HL-60 (cell line): Measurements from ENCODE around the gene CDHR3.

Experiments used
- DNase-seq, 2 experiments: peaks; one replicate each; pipeline ENCODE4 v3.0.0-alpha.2; 2010 to 2020; ENCODE audit warnings: low read depth in 1 of 2, low spot score in 1 of 2
- H3K27ac ChIP-seq: fragments of 250-450 bp; sonication (Bioruptor Pico); replicated peaks from 2 replicates; pipeline ENCODE4 v1.5.1; 2020; ENCODE audit warnings: mild to moderate bottlenecking, moderate library complexity
- H3K27me3 ChIP-seq: fragments of 250-450 bp; sonication (Bioruptor Pico); 2 replicates; pipeline ENCODE4 v1.5.1; 2021; ENCODE audit warnings: mild to moderate bottlenecking, moderate library complexity; ENCODE audit not compliant: insufficient read depth, poor library complexity, severe bottlenecking
- H3K4me3 ChIP-seq: replicated peaks from 2 replicates; pipeline ENCODE4 v1.5.1; 2011; ENCODE audit warnings: mild to moderate bottlenecking, control low read depth, low read length; ENCODE audit not compliant: insufficient read depth
- CTCF ChIP-seq: IDR thresholded peaks from one replicate; pipeline ENCODE4 v1.5.1; 2011; ENCODE audit warnings: low read length, control low read depth, inconsistent platforms; ENCODE audit not compliant: insufficient read depth
- GABPA ChIP-seq: IDR thresholded peaks from 2 replicates; pipeline ENCODE4 v1.6.1; 2012; ENCODE audit warnings: low read depth
- POLR2AphosphoS5 ChIP-seq: IDR thresholded peaks from 2 replicates; pipeline ENCODE4 v1.6.1; 2012; ENCODE audit warnings: low read depth
- REST ChIP-seq: IDR thresholded peaks from 2 replicates; pipeline ENCODE4 v1.6.1; 2012; ENCODE audit warnings: low read depth; ENCODE audit not compliant: insufficient replicate concordance
- SPI1 ChIP-seq: IDR thresholded peaks from 2 replicates; pipeline ENCODE4 v1.6.1; 2012; ENCODE audit warnings: low read depth, mild to moderate bottlenecking, borderline replicate concordance

Gene CDHR3

GRCh38 chr7:106068986-106069385 lies 105.9 kb downstream of the CDHR3 start:
- no peak overlapping the region for H3K4me3 ChIP-seq
- DNase-seq = no peak
- H3K27ac ChIP-seq = no peak overlapping the region
- no peak for TF ChIP-seq CTCF
- TF ChIP-seq REST = no peak
- H3K27me3 ChIP-seq = no peaks in the 10 kb centered on the region

- no peak for DNase-seq
- Histone ChIP-seq H3K27ac (no peak overlapping the region), H3K4me3 (no peak overlapping the region)
Observed at GRCh38 chr7:106069471-106070200, 106.6 kb downstream of the CDHR3 start.

GRCh38 chr7:106070201-106070551 lies 107.1 kb downstream of the CDHR3 start:
- H3K27ac ChIP-seq = no peak overlapping the region

More at GRCh38 chr7:106069471-106070200, 106.6 kb downstream of the CDHR3 start:
- H3K27me3 ChIP-seq = no peaks in the 10 kb centered on the region
- TF ChIP-seq REST = no peak
- TF ChIP-seq CTCF = no peak
- TF ChIP-seq GABPA = no peak
- no peak for TF ChIP-seq POLR2AphosphoS5
- no peak for TF ChIP-seq SPI1

More at GRCh38 chr7:106070201-106070551, 107.1 kb downstream of the CDHR3 start:
- Histone ChIP-seq H3K4me3 (no peak overlapping the region), H3K27me3 (no peaks in the 10 kb centered on the region)
- no peak for TF ChIP-seq GABPA
- TF ChIP-seq REST = no peak
- TF ChIP-seq SPI1 = no peak
- TF ChIP-seq POLR2AphosphoS5 = no peak
- TF ChIP-seq CTCF = no peak
- no peak for DNase-seq
